HG03558 (cell line): ENCODE results near the gene ATP11C.
"Not testable (repeated sequence)": the region's sequence is repeated elsewhere in the genome, so short reads cannot be mapped to it uniquely, and the experiment has no call there.

Experiments
- ATAC-seq: cut with Tn5 transposase; IDR thresholded peaks from one replicate; pipeline ENCODE4 v1.9.1; 2021; ENCODE audit warnings: moderate number of reproducible peaks; ENCODE audit not compliant: unreplicated experiment; ENCODE audit errors: extremely low read depth

ATP11C gene

GRCh38 chrX:139751053-139751452 lies 181.8 kb downstream of the ATP11C start:
- ATAC-seq, result no peak

- no peak for ATAC-seq
These were observed 182.5 kb downstream of the ATP11C start for GRCh38 chrX:139750390-139750789.

DNA sequence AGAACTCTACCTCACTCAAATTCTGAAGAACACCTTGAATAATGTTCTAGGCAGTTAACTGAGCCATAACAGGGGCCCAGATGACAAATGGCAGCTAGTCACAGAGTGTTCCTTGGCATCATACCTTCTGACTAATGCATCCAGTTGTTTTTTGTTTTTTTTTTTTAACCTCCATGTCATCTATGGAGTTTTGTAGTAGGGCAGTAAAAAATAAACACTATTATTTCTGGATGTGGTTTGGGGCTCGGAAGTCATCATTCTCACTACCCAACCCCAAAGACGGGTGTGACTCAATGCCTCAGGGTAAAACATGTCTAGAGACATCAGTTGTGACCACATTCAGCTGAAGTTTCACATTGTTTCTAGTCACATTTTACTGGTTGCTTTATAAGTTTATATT lies 193.7 kb downstream of the ATP11C start:
- peak; percentile 94 for ATAC-seq

- no peak for ATAC-seq
These were observed 194.3 kb downstream of the ATP11C start for GRCh38 chrX:139738581-139738980.

DNA sequence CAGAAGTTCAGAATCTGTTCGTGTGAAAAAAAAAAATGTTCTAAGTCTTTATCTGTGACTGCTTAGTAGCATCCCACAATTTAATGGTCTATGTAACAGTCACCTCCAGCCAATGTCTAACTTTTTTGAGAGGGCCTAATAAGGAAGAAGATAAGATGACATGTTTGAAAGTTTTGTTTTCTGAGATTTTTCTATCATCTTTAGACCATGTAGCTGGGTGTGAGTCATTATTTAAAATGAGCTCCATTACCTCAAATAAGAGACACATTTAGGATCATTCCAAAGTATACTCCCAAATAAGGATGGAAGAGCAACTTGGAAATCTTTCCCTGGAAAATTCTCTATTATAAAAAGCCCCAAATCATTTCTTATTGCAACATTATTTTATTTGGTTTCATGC lies 196.7 kb downstream of the ATP11C start:
- ATAC-seq, result no peak

GRCh38 chrX:139734996-139735395 lies 197.9 kb downstream of the ATP11C start:
- no peak for ATAC-seq

- ATAC-seq, result peak; percentile 76
These were observed 207.1 kb downstream of the ATP11C start for GRCh38 chrX:139725720-139726119.

GRCh38 chrX:139724626-139725025 lies 208.2 kb downstream of the ATP11C start:
- no peak for ATAC-seq

GRCh38 chrX:139720979-139721378 lies 211.9 kb downstream of the ATP11C start:
- ATAC-seq, result no peak

- no peak for ATAC-seq
These were observed 212.7 kb downstream of the ATP11C start for GRCh38 chrX:139720136-139720535.

GRCh38 chrX:139708067-139708466 lies 224.8 kb downstream of the ATP11C start, which contains the start of gene MCF2:
MCF2 (minus strand) TSS chrX:139708167; CDS start chrX:139651744, 56,423 bp downstream.
- ATAC-seq, result no peak

GRCh38 chrX:139702658-139703057 lies 230.2 kb downstream of the ATP11C start:
- no peak for ATAC-seq

GRCh38 chrX:139692908-139693307 lies 239.9 kb downstream of the ATP11C start:
- no peak for ATAC-seq

DNA sequence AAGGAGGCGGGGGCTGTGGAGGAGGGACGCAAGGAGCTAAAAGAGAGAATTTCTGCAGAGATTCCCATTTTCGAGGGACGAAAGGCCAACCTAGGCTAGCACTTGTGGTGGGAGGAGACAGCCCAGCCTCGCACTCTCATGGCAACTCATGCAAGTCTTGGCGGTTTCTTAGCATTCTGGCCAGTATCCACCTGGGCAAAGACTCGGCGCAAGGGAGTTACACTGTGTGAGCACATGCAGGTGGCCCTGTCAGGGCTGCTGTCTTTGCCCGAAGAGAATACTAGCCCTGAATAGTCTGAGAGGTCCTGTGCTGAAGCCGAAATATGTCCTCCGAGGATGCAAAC lies 240.4 kb downstream of the ATP11C start:
- no peak for ATAC-seq

- no peak for ATAC-seq
These were observed 240.9 kb downstream of the ATP11C start for GRCh38 chrX:139691843-139692505.

GRCh38 chrX:139691493-139691842 lies 241.4 kb downstream of the ATP11C start:
- no peak for ATAC-seq

DNA sequence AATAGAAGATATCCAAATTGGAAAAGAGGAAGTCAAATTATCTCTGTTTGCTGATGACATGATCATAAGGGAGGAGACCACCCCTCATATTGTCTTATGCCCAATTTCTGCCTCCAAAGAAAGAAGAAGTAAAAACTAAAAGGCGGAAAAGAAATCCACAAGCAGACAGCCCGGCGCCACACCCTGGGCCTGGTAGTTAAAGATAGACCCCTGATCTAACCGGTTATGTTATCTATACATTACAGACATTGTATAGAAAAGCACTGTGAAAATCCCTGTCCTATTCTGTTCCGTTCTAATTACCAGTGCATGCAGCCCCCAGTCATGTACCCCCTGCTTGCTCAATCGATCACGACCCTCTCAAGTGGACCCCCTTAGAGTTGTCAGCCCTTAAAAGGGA lies 247.7 kb downstream of the ATP11C start:
- ATAC-seq, result not testable (repeated sequence)

GRCh38 chrX:139680356-139680755 lies 252.5 kb downstream of the ATP11C start:
- ATAC-seq, result no peak
